Measurements from ENCODE around the gene DRICH1.
"Not testable (repeated sequence)": the region's sequence is repeated elsewhere in the genome, so short reads cannot be mapped to it uniquely, and the experiment has no call there.

Gene DRICH1

DNA sequence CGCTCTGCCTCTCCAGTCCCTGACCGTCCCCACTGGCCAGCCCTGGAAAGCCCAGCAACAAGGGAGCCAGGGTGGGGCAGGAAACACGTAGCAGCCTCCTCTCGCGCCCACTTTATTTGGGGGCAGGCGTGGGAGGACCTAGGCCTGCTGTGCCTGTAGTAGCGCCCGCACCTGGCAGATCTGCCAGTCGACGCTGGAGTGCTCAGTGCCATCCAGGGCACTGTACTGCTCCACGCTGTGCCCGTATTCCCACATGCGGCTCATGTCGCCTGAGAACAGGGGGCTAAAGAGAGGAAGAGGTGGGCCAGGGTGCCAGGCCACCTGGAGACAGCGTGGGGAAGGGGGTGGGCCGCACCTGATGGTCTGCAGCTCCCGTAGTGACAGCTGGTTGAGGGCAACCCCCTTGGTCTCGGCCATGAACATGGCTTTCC, 17.0 kb upstream of the DRICH1 start:
- DNase-seq (ENCODE audit: low read depth in 2 of 2): no peak

DNA sequence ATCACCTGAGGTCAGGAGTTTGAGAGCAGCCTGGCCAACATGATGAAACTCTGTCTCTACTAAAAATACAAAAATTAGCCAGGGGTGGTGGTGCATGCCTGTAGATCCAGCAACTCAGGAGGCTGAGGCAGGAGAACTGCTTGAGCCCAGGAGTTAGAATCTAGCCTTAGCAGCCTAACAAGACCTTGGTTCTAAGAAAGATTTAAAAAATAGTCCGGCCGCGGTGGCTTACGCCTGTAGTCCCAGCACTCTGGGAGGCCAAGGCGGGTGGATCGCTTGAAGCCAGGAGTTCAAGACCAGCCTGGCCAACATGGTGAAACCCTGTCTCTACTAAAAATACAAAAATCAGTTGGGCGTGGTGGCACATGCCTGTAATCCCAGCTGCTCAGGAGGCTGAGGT, 14.4 kb upstream of the DRICH1 start:
- DNase-seq (ENCODE audit: low read depth in 2 of 2): not testable (repeated sequence)

DNA sequence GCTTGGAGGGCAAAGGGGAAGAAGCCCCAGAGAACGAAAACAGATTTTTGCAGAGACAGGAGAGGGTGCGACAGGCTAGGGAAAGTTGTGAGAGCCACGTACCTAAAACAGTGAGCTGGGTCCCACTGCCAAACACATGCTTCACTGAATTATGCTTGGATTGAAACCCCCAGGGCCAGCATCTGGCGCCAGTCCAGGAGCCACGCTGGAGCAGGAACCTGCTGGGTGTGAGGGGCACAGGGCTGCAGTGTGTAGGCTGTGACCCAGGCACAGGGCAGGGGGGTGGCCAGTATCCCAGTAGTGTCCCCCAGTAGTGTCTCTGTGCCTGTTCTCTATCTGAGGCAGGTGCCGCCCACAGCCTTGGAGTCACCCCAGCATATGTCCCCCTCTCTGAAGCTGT, 8.1 kb upstream of the DRICH1 start:
- DNase-seq (ENCODE audit: low read depth in 2 of 2): not testable (repeated sequence)

DNA sequence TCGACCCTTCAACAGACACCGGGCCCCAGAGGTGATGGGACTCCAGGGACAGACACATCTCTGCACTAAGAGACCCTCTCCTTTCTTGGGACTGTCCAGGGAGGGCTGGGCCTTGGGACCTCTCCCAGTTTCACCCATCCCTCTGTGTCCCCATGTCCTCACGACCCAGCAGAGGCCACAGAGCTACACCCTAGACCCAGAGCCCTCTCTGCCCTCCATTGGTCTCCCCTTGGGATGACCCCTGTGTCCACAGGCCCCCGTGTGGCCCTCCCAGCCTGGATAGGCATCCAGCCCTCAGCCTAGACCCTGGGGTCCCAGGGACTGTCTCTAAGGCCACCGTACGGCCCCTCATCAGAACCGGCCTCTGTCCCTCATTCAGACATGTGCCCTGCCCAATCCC, 7.5 kb upstream of the DRICH1 start:
- DNase-seq (ENCODE audit: low read depth in 2 of 2): no peak

DNA sequence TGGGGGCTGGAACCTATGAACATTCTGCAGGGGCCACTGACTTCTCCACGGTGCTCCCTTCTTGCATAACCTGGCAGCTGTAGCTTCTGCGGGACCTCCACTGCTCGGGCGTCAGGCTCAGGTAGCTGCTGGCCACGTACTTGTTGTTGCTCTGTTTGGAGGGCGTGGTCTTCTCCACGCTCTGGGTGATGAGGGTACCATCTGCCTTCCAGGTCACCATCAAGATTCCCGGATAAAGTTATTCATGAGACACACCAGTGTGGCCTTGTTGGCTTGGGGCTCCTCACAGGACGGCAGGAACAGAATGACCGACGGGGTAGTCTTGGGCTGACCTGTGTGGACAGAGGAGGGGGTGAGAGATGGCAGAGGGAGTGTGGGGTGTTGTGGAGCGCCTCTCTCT, 6.5 kb upstream of the DRICH1 start:
- no peak for DNase-seq (ENCODE audit: low read depth in 2 of 2)

DNA sequence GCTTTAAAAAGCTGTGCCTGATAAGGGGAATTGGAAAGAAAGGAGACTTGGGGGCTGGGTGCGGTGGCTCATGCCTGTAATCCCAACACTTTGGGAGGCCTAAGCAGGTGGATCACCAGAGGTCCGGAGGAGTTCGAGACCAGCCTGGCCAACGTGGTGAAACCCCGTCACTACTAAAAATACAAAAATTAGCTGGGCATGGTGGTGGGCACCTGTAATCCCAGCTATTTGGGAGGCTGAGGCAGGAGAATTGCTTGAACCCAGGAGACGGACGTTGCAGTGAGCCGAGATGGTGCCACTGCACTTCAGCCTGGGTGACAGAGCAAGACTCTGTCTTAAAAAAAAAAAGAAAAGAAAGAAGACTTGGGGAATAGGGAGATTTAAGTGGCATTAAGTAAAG, 3.2 kb upstream of the DRICH1 start:
- not testable (repeated sequence) for DNase-seq (ENCODE audit: low read depth in 2 of 2)

DNA sequence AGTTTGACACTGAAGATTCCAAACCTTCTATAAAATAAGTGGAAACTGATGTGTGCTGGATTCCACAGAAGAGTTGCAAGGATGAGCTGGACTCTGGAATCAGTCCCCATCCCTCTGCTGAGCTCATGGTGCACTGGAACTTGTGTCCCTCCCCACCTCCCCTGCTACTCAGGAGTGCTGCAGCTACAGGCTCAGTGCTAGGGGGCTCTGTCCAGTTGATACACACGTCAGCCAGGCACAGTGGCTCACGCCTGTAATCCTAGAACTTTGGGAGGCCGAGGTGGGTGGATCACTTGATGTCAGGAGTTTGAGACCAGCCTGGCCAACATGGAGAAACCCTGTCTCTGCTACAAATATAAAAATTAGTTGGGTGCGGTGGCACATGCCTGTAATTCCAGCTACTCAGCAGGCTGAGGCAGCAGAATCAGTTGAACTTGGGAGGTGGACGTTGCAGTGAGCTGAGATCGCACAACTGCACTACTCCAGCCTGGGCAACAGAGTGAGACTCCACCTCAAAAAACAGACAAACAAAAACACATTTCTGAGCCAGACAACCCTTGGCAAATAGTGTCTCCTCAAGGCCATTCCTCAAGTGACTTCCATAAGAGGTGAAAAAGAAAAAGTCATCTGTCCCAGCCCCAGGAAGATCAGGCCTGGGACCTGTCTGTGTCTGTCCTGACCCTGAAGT, 3.9 kb downstream of the DRICH1 start:
- not testable (repeated sequence) for DNase-seq (ENCODE audit: low read depth in 2 of 2)

DNA sequence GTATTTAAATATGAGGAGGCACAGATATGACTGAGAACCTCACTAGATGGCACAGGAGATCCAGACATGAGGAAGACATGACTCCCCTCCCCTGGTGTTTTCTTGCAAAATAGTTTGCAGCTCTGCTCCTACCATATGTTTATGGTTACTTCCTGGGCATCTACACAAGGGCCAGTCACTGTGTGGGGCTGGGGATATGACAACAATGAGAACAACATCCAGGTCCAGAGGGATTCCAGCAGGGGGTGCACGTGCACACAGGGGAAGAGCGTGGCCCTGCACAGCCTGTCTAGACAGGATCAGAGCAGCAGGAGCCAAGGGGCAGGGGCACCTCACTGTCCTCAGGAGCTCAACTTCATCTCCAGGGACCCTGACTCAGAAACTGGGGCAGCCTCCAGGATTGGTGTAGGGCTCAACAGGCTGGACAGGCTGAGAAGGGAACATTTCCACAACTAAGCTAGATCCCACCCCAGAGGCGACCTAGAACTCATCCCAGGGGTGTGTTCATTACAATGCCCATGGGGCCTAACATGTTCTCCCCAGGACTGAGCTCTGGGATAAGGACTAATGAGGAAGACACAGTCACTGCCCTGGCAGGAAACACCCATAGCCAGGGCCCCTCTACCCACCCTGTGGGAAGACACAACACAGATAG, 4.6 kb downstream of the DRICH1 start:
- DNase-seq (ENCODE audit: low read depth in 2 of 2): peak; percentile 8 to 10

DNA sequence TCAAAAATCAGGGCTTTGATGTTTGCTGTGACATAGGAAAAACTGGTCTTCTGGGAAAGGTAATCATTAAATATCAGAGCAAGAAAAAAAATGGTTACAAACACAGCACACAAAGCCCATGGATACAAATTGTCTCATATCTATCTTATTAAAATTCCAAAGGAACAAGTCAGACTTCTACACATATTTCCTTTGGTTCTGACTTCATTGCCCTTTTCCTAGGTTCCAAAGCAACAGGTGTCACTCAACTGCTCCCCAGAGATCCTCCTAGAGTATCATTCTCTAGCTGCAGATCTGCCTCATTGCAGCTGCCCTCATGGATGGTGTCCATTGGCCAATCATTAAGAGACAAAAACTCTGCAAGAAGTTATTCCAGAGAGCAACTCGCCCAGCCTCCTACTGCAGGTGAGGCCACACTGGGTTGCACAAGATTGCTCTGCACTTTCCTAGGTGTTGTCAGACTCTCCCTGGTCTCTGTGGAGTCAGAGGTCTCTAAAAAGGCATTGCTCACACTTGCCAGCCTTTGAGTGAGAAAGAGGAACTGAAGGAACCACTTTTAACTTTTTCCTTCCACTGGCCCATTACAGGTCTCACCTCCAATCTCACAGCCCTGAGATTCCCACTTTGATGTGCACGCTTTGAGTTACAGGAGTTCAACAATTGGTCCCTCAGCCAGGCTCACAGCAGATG, 5.7 kb downstream of the DRICH1 start:
- no peak for DNase-seq (ENCODE audit: low read depth in 2 of 2)

DNA sequence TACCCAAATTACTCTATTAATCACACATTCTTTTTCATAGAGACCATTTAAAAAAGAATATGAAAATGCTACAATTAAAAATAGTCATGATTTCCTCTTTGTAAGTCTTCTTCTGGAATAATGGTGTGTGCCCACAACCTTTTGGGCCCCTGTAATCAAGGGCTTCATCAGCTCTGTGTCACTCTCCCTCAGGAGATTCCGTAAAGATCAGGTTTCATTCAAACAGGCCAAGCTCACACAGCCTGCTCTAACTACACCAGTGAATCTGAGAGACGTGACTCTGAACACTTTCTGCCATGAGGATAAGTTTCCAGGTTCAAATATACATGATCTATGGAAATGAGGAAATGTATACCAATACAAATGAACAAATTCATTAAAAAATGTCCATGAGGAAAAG, 9.5 kb downstream of the DRICH1 start:
- no peak for DNase-seq (ENCODE audit: low read depth in 2 of 2)

DNA sequence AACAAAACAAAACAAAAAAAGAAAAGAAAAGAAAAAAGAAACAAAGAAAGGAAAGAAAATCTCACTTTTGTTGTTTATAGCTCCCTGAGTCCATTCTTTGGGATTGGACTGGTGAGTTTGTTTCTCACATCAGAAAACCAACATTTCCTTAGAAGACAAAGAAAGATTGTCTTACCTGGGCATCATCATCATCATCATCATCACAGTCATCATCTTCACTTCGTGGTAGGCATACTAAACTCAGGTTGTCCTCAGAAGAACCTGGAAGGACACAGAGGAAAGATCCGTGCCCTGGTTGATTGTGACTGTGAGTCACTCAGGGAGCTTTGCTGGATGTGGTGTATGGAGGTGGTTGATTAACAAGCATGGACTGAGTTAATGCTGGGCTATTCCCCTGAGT, 10.2 kb downstream of the DRICH1 start:
- DNase-seq (ENCODE audit: low read depth in 2 of 2): not testable (repeated sequence)

DNA sequence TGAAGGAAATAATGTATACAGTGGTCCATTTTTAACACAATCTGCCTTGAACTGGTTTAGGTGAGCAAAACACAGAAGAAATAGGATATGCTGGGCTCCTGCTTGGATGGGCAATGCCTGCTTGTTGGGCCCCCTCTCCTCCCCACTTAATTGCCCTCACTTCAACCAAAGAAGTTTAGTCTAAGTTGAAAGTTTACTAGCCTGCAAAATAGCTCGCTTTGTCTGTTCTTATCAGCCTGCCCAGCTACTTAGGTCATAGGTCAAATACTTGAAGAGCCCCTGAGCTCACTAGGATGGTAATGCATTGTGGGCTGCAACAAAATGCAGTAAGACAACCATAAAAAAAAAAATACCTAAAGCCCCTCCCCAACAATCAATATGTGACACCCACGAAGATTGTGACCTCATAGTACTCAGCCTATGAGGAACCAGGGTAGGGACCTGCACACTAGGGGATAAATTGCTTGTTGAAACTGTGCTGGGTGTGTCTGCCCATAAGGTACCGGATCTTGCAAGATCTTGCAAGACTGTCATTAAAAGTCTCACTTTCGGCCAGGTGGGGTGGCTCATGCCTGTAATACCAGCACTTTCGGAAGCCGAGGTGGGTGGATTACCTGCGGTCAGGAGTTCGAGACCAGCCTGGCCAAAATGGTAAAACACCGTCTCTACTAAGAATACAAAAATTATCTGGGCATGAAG, 10.9 kb downstream of the DRICH1 start:
- no peak for DNase-seq (ENCODE audit: low read depth in 2 of 2)

DNA sequence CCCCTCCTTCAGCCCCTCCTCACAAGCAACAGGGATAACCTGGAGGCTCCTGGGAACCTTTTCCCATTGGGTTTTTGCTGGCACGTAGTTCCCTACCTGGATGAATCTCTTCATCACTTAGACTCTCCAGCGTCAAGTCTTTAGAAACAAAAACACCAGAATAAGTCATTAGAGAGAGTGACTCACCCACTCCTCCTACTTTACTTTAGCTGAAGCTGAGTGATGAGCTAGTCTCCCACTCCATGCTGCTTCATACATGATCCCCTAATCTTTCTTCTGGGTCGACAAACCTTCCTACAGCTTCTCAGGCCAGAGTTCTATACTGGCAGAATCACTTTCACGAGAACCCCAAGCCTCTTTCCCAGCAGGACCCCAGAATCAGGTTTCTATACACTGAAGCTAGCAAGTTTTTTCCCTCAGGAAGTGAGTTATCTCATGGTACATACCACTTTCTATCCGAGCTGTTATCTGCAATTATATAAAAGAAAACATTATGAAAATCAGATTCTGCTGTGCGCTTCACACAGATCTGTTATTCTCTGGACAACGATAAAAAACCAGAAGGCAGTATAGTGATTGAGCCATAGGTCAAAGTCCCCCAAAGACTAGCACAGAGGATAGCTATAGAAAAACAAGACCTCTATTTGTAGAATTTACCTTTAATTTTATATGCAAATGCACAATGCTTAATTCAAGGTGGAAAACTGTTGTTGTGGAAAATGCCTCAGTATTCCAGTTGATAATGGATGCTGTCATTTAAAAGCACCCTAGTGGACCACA, 18.7 kb downstream of the DRICH1 start:
- DNase-seq (ENCODE audit: low read depth in 2 of 2): no peak

DNA sequence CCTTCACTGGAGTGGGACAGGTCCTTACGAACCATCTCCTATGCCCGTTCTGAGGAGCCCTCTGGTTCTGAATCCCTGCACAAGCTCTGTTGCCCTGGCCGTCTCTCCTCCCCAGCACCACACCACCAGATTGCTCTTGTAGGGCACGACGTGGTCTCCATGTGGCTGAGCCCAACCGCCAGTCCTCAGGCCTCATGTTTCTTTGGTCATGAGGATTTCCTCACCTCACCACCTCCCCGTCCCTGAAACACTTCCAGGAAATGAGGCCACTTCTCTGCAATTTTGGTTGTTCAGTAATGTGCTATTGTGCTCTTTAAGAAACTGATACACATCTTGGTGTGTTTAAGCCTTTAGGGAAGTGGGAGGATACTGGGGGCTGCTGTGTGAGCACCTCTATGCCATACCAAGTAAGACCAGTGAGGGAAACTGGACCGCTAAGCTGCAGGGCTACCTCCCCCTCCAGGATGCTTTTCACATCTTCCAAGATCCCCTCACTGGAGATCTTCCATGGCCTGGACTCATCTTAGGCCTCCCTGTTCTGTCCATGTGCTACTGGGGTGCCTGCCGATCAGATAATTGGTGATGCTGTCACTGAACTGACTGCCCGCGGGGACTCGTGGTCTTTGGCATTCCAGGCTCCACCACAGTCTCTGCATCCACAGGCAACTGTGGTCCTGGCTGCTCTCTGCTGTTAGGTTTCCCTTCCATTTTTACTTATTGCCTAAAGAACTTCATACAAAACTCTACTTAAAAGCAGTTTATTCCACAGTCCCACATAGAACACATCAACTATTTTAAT, 21.9 kb downstream of the DRICH1 start:
- no peak for DNase-seq (ENCODE audit: low read depth in 2 of 2)

DNA sequence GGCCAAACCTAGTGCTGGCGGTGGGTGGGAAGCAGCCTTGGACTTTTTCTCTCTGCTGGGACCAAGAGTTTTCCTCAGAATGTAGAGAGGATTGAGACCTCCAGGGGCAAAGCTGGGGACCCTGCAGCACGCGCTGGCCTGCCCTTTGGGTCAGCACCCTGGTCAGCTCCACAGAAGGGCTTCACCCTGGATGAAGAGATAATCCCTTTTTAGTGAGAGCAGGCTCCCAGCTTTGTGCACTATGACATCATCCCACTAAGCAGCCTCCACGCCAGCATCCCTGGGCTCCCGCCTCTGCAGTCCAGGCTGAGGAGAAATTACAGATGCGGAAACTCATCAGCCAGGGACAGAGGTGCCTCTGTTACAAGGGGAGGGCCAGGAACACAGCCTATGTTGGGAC, 23.5 kb downstream of the DRICH1 start:
- no peak for DNase-seq (ENCODE audit: low read depth in 2 of 2)

DNA sequence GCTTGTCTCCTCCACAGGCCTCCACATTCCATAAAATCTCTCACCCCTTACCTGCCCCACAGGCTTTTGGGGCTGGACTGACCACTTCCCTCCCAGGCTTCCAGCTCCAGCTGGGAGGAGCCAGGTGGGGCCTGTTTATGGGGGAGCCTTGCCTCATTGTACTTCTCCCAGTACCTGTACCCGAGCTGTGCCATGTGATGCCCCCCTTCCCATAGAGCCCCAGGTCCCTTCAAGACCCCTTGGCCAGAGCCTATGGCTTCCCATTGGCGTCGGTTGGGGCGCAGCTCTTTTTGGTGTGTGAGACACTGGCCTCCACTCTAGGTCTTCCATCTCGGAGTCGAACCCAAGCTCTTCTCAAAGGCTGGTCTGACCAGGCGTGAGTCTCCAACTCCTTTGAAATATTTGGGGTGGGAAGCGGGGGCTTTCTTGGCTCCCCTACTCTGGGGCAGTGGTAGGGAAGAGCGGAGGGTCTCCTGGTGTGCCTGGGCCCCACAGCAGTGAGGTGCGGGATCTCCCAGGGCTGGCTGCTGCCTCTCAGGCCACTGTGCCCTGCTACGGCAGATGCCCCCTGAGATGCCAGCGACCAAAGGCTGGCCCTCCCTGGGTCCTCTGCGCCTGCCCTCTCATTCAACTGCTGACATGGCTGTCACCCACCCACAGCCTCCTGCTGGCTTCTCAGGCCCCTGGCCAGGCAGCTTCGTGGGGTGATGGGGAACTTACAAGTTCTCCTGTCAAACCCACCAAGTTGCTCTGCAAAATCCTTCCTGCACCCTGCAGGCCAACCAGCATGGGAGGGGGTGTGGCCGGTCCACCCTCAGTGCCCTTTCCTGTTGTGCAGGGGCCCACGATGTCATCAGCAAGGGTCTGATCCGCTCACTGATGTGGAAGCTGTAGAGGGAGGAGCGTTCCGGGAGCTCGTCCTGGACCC, 25.7 kb downstream of the DRICH1 start:
- DNase-seq (ENCODE audit: low read depth in 2 of 2): no peak

DNA sequence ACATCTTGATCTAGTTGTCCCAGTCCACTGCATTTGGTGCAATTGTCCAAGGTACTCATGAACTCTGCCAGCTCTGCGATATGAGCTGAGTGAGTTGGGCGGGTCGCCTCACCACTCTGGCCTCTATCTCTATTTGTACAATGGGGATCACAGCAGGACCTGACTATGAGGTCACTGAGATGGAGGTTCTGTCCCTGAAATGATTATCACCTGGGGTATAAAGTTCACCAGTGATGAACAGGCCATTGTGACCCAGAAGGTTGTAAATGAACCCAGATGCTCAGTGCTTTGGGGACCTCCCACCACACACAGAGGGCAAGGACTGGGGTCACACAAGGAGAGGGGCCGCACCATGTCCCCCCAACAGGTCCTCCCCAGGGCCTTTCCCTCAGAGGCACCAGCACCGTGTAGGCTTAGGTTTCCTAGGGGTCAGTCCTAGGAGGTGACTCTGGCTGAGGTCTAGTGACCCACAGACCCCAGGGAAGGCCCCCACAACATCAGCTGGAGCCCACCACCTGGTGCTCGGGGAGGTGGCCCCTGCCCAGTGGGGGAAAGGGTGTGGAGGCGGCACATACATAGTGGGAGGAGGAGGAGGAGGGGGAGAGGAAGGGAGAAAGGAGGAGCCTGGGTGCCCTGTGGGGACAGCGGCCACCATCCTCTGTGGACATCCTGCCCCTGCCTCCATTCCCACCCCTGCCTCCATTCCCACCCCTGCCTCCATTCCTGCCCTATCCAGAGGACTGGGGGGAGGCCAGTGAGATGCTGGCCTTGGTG, 27.0 kb downstream of the DRICH1 start:
- DNase-seq (ENCODE audit: low read depth in 2 of 2): no peak

DNA sequence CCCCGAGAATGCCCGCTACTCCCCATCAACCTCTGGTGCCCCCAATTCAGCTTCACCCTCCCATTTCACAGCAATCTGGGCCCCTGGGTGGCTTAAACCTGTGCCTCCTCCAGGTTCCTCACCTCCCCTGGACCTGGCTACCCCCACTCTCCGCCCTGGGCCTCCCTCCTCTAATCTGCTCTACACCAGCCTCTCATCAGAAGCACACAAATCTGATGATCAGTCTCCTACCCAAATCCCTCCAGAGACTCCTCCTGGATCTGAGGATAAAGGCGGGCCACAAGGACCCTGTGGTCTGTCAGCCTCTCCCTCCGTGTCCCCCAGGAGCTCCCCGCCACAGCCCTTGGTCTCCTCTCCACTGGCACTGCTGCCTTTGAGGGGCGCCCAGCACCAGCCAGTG, 28.9 kb downstream of the DRICH1 start:
- DNase-seq (ENCODE audit: low read depth in 2 of 2): no peak

All from fibroblast of skin of left quadriceps (primary cell).